SKM-1 (cell line): ENCODE measurements around the gene HRH3.
A peak's percentile ranks its signal among the peaks of the same experiment; 100 is the strongest.

ENCODE experiments used
- DNase-seq: peaks from one replicate; lab custom pipeline; 2025; ENCODE audit not compliant: unreplicated experiment; lab: John Stamatoyannopoulos, UW

Gene HRH3

DNA sequence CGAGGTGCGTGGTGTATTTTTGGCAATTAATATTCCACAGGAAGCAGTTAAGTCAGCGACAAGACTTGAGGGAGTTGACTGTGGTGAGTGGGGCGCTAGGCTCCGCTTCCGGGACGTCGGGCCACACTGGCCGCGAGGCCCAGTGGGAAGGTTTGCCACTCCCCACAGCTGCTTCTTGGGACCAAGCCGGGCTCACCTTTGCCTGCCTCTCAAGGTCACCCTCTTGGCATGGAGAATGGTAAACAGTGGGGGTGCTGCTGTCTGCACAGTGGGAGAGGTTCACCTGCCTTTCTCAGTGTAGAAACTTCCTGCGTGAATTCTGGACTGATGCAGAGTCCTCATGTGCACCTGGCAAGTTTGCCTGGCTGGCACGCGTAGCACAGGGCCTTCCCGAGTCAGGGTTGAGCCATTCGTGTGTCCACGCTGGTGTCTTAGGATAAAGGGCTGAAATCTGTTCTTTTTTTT, 24.6 kb upstream of the HRH3 start:
- no peak for DNase-seq

DNA sequence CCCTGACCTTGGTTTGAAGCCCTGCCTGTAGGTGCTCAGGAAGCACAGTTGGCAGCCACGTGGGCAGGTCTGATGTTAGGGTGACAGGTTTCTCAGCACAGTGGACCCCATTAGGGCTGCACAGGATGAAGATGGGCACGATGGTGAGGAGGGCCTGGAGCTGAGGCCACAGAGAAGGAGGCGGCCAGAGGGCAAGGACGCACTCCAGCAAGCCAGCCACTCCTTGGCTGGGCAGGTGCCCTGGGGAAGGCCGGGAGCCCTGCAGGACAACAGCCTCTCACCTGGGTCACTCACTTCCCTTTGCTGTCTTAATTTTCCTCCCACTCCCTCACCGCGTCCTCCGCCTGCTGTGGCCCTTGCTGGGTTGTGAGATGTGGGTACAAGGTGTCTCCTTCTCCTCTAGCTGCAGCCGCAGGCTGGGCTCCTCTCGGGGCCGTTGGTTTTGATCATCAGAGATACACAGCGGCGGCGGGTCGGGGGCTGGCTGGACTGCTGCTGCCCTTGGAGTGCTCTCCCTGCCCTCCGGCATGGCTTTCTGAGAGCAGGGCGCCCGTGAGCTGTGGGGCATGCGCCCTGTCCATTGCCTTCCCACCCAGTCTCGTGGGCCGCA, 23.9 kb upstream of the HRH3 start:
- DNase-seq: no peak

DNA sequence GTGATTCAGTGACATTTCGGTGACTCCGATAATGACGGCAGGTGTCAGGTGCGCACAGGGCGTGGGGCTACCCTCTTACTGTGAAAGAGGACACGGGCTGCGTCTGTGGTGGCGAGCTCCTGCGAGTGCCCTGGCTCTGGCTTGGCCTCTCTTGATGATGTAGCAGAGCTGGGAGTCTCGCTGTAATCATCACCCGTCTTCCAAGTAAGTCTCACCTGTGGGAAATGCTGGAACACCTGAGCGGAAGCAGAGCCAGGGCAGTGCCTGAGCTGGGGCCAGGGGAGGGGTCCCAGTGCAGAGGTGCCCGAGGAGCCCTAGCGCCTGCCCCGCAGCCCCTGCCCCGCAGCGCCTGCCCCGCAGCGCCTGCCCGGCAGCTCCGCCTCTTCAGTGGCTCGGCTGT, 23.0 kb upstream of the HRH3 start:
- DNase-seq: no peak

DNA sequence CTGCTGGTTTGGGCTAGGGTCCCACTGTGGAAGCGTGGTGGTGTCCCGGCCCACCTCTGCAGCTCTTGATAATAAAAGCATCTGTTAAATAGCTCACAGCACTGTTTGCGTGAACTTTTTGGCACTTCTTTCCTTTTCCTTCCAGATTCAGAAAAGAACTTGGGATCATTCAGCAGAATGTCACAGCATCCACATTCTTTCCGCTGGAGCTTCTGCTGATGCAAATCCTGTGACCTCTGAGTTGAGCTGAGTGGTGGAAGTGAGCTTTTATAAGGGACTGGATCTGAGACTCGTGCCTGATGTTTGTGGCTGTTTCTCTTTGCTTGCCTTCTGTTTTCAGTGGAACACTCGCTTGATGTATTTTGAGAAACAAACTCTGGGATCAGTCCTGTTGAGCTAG, 22.1 kb upstream of the HRH3 start:
- DNase-seq: no peak

- DNase-seq: no peak
These were observed 21.4 kb upstream of the HRH3 start for GRCh38 chr20:62241506-62241905.

GRCh38 chr20:62240020-62240685, 20.1 kb upstream of the HRH3 start:
- no peak for DNase-seq

DNA sequence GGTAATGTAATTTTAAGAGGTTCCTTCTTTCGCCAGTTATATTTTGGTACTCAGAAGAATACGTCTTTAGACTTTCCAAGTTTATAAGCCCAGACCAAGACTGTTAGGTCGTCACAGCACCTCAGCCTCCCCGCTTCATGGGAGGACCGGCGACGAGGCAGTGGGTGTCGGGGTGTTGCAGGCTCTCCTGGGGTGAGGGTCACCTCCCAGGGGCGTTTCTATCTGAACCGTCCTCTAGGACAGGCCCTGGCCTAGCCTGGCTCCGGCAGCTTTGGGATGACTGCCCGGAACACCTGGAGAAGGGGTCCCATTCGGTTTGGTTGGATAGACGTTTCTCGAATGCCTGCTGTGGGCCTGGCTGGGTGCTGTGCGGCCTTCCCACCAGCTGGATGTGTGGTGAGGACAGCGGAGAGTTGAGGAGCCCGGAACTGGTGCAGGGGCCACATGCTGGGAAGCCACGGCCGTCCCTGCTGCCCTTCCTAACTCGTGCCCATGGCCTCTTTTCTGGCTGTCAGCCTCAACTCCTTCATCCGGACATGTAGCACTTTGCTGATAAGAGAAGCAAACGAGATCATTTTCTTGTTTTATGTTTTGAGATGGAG, 19.3 kb upstream of the HRH3 start:
- DNase-seq: no peak

GRCh38 chr20:62238569-62239277, 18.6 kb upstream of the HRH3 start:
- no peak for DNase-seq

GRCh38 chr20:62237801-62238568, 17.9 kb upstream of the HRH3 start, which contains the start of gene OSBPL2:
TSS of gene OSBPL2 (plus strand) at chr20:62238521. CDS start at chr20:62256185, 17,664 bp downstream.
- peak; percentile 89 for DNase-seq

DNA sequence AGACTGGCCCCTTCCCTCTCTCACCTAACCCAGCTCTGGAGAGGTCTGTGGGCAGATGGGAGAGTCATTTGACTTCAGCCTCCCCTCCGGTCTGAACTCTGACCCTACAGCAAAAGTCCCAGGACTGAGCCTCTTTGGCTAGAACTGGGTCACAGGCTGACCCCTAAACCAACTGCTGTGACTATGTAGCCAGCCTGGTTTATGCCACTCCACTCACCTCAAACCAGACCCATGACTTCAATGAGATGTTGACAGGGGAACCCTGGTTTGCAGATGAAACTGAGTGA, 17.4 kb upstream of the HRH3 start:
- no peak for DNase-seq

DNA sequence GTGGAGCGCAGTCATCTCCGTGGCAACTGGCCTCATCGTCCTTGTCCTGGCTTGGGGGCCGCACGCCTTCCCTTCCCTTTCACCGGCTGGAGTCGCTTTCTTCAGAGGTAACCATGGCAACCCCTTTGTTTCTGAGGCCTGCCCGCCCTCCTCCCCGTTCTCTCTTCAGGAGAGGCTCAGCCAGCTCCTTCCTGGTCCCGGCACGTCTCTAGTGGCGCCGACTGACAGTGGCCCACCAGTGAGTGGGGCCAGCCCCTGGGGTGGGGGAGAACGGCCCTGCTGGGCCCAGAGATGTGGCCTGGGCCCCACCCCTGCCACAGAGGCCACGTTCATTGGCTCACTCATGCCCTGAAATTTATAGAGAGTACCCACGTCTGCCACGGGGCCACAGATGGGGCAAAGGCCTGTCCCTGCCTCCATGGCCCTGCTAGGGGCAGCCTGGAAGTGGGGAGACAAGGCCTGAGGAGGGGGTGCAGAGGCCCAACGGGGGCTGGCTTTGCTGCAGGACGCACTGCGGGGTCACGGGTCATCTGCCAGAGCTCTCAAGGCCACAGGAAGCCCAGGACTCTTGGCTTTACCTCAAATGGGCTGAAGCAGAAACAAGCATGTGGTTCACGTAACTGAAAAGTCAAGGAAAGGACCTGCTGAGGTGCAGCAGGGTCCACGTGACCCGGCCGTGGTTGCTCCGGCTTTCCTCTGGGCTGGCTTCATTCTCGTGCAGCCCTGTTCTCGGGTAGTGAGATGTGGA, 16.9 kb upstream of the HRH3 start:
- no peak for DNase-seq

DNA sequence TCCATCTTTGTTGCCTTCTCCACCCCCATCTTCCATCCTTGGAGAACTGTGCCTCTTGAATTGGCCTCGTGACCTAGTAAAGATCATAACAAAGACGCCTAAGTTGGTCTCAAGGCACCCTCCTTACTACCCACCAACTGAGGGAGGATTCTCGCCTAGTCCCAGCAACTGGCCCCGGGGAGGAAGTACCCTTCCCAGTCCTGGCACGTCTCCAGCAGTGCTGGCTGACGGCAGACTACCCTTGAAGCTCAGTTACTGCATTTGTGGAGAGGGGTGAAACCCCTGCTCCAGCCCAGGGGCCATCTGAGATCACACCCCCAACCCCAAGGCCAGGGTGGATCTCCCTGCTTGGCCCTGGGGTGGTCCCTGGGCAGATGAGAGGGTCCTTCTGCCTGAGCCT, 16.1 kb upstream of the HRH3 start:
- DNase-seq: no peak

GRCh38 chr20:62235777-62236157, 15.7 kb upstream of the HRH3 start:
- DNase-seq: no peak

DNA sequence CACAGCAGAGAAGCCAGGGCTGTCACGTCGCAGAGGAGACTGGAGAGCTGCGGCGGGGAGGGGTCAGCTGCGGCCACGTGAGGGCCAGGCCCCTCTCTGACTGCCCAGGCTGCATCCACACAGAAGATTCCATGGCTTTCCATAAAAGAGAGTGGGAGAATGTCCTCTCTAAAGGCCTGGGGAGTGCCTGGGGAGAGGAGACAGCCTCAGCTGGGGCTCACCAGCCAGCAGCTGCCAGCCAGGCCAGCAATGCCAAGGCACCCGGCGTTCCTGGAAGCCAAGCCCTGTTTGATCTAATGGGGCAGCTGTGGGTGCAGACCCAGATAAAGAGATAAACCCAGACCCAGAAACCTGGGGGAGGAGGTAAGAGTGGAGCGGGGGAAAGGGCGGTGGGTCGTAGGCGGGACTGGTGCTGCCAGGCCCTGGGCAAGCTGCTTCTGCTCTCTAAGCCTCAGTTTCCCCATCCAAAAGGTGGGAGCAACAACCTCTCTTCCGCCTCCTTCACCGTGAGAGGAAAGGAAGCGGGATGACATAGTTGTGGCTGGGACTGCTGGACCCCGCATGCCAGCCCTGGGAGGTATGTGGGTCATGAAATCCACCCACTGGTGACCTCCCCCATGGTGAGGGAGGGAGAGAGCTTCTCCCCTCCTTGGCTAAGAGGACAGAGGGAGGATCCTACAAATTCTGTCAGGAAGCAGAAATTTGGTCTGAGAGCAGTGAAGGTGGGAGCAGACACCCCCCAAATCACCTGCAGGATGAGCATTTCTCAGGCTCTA, 15.1 kb upstream of the HRH3 start:
- no peak for DNase-seq

- DNase-seq: no peak
These were observed 14.3 kb upstream of the HRH3 start for GRCh38 chr20:62234339-62234738.

DNA sequence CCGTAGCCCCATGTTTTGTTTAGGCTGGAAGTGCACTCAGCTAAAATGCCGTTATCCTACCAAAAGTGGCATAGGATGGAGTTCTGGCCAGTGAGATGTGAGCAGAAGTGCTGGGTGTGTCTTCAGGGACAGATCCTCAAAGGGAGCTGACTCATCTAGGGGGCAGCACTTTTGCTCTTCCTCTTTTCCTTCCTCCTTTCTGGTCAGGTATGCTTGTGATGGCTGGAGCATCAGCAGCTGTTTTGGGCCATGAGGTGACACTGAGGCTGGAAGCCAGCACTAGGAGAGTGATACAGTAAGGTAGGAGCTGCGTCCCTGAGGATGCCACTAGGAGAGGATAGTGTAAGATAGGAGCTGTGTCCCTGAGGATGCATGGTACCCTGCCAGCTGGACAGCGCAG, 13.6 kb upstream of the HRH3 start:
- no peak for DNase-seq

- DNase-seq: no peak
These were observed 12.9 kb upstream of the HRH3 start for GRCh38 chr20:62232770-62233645.

- no peak for DNase-seq
These were observed 12.1 kb upstream of the HRH3 start for GRCh38 chr20:62232194-62232593.

DNA sequence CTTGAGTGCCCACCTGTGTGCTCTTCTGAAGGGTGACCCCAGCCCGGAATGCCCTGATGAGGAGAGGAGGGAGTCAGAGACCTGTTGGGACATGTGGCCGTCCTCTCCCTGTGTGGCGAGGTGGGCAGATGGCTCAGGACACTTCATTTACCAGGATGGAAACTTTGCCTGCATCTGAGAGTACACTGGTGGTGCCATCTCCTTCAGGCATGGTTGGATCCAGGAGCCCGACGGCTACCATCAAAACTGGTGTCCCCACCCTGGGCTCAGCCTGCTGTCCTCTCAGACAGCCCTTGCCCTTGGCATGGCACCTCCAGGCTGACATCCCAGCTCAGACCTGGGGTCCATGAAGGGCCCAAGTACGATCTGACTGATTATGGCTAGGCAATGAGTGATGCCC, 11.2 kb upstream of the HRH3 start:
- DNase-seq: no peak
